Effector memory CD4-positive, alpha-beta T cell (primary cell): ENCODE results near the gene OTX1.
A peak's percentile ranks its signal among the peaks of the same experiment; 100 is the strongest.

ENCODE experiments used
- DNase-seq, 3 donors: peaks; one replicate each; pipeline ENCODE4 v3.0.0-alpha.2; 2020
- H3K27ac ChIP-seq: 2 replicates; pipeline ENCODE4 v1.7.0; 2013; ENCODE audit warnings: mild to moderate bottlenecking, low read length, moderate library complexity; ENCODE audit not compliant: insufficient read depth, poor library complexity, severe bottlenecking
- H3K27me3 ChIP-seq: replicated peaks from 2 replicates; pipeline ENCODE4 v1.7.0; 2013; ENCODE audit warnings: mild to moderate bottlenecking, low read length; ENCODE audit not compliant: insufficient read depth, control insufficient read depth, poor library complexity, severe bottlenecking
- H3K36me3 ChIP-seq: 2 replicates; pipeline ENCODE4 v1.7.0; 2013; ENCODE audit warnings: mild to moderate bottlenecking, low read length, moderate library complexity; ENCODE audit not compliant: control insufficient read depth, insufficient read depth
- H3K4me1 ChIP-seq: 2 replicates; pipeline ENCODE4 v1.7.0; 2013; ENCODE audit warnings: low read length, mild to moderate bottlenecking; ENCODE audit not compliant: control insufficient read depth, insufficient read depth, poor library complexity, severe bottlenecking
- H3K4me3 ChIP-seq: 2 replicates; pipeline ENCODE4 v1.7.0; 2013; ENCODE audit warnings: low read length, low read depth, mild to moderate bottlenecking; ENCODE audit not compliant: insufficient read depth, poor library complexity, severe bottlenecking
- H3K9me3 ChIP-seq: 2 replicates; pipeline ENCODE4 v1.7.0; 2013; ENCODE audit warnings: mild to moderate bottlenecking, low read length, moderate library complexity; ENCODE audit not compliant: control insufficient read depth

The OTX1 gene

DNA sequence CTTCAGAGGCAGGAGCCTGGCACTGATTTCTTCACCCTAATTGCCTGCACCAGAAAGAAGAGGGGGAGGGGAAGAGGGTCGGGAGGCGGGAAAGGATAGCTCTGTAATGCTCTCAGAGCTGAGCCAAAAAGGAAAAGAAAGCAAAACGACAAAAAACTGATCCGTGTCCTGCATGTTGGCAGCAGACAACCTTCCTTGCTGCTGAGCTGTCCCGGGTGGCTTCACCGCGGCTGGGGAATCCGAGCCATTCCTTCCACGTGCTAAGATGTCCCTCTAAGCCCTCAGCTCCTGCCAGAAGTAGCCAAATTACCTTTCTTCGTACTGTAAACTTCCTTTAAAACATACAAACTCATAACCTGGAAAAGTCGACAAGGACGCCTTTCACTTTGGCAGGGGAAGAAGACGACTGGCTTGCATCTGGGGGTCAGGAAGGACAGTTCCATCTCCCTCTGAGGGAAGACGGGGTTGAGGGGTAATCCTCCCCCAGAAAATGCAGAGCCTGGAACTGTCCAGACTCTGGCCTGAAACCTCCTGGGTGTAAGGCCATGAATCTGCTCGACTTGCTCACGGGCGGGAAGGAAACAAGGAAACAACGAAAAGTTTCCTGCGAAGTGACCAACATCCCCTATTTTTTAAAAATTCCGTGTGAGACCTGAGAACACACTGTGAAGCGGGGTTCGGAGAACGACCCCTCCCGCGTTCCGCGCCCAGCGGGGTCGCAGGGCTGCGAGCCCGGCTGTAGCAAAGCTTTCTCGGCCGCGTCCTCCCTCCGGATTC lies 7.7 kb downstream of the OTX1 start:
- Histone ChIP-seq H3K27me3 (peaks cover 69% of the 10 kb centered on the region), H3K4me1 (peaks cover 51% of the 10 kb centered on the region), H3K27ac (no peak overlapping the region), H3K36me3 (no peaks in the 10 kb centered on the region), H3K4me3 (peak overlapping the region; percentile 1), H3K9me3 (no peaks in the 10 kb centered on the region)
- DNase-seq = no peak

DNA sequence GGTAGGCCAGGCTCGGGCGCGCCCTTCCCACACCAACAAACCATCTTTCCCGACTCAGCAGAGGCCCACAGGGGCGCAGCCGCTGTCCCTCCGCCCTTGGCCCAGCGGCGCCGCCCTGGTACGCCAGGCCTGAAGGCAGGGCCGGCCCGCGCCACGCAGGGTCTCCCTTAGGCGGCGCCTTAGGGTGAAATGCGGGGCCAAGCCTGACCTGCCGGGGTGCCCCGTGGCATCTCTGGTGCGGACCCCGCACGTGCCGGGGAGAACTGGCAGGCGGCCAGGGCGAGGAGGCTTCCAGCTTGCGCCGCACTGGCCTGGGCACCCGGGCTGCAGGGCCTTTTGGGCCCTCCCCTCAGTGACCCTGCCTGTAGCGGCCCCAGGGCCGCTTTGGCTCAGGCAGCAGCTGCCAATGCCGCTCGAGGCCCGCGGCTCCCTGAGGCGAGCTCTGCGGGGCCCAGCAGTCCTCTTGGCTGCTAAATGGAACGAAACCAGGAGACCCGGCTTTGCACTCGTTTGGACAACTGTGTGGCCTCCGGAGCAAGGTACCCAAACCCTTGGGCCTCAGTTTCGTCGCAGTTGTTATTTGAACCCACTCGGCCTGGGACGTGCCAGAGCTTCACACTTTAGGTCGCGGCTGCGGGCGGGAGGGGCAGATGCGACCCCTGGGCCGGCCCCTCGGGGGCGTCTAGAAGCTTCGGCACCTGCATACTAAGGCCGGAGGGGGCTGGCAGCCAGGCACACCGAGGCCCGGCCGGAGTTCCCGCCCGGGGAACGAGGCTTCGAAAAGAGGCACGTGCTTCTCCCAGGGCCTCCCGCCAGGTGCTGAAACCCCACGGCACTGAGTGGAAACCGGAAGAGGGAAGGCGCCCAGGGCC lies 8.5 kb downstream of the OTX1 start:
- Histone ChIP-seq H3K9me3 (no peaks in the 10 kb centered on the region), H3K4me3 (peak overlapping the region; percentile 18), H3K27me3 (peaks cover 64% of the 10 kb centered on the region), H3K27ac (no peak overlapping the region), H3K36me3 (no peaks in the 10 kb centered on the region), H3K4me1 (peaks cover 45% of the 10 kb centered on the region)
- no peak for DNase-seq

DNA sequence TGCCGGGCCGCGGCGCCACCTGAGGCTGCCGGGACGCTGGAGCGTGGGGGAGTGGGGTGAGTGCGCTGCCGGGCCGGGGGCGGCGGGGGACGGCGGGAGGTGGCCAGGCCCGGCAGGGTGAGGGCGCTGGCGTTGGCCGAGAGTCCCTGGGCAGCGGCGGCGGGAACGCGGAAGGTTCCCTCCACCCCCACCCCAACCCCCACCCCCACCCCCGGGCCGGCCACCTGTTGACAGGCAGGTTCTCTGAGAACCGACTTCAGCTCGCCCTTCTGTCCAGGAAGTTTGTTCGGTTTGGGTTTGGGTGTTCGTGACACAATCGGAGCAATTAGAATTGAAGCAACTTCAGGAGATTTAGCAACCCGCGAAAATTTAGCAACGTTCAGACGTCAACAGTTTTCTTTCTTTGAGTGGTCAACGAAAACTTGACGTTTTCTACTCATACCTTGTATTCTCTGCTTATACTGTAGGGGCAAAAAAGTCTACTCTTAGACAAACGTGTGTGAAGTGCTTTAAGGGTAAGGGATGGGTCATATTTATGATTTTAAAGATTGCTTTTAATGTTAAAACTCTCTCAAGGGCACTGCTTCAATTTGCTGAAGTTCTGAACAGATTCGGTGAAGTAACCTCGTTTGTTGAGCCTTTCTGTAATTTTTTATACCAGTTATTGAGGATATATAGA lies 9.3 kb downstream of the OTX1 start:
- H3K36me3 ChIP-seq = no peaks in the 10 kb centered on the region
- no peak overlapping the region for H3K4me3 ChIP-seq
- peaks cover 39% of the 10 kb centered on the region for H3K4me1 ChIP-seq
- H3K9me3 ChIP-seq = no peaks in the 10 kb centered on the region
- no peak overlapping the region for H3K27ac ChIP-seq
- no peak for DNase-seq
- H3K27me3 ChIP-seq = peaks cover 57% of the 10 kb centered on the region

DNA sequence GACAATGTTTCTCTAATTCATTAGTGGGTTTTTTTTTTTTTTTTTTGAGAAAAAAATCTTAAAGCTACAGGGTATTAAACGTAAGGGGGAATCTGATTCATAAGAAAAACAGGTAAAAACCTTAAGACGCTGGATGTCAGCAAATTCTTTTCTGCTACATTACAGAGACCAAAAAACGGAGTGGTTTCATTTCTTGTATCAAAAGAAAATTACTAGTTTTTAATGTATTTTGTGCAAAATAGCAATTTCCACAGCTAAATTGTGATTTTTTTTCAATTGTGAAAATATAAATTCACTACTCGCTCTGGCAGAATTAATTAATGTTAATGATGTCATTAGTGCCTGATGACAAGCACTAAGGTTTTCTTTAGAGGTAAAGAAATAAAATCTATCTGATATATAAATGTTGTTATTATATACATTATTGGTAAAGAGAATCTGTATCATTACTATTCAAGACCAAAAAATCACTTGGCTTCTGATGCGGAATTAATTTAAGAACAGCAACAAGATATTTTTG lies 9.9 kb downstream of the OTX1 start:
- no peak for DNase-seq
- no peak overlapping the region for H3K4me3 ChIP-seq

DNA sequence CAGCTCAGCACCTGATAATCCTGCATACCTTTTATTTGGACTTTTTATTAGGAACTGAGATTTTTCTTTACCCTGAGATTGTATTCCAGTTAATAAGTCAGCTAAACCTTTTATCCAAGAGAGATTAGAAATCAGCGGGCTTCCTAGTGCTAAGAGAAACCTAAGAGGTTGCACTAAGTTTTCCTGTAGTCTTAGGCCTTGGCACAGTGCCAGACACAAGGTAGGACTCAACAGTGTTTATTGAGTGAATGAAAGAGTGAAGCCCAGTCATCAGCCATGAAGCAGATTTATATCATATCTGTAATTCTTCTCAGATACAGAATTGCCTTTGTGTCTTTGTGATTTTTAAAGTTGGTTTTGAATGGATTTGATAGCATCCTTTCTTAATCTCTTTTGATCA lies 13.6 kb downstream of the OTX1 start:
- peaks cover 4% of the 10 kb centered on the region for H3K4me1 ChIP-seq
- DNase-seq = no peak
- peaks cover 25% of the 10 kb centered on the region for H3K27me3 ChIP-seq

More for the DNA sequence above, 9.9 kb downstream of the OTX1 start:
- Histone ChIP-seq H3K9me3 (no peaks in the 10 kb centered on the region), H3K36me3 (no peaks in the 10 kb centered on the region), H3K27me3 (peaks cover 51% of the 10 kb centered on the region), H3K27ac (no peak overlapping the region), H3K4me1 (peaks cover 34% of the 10 kb centered on the region)

DNA sequence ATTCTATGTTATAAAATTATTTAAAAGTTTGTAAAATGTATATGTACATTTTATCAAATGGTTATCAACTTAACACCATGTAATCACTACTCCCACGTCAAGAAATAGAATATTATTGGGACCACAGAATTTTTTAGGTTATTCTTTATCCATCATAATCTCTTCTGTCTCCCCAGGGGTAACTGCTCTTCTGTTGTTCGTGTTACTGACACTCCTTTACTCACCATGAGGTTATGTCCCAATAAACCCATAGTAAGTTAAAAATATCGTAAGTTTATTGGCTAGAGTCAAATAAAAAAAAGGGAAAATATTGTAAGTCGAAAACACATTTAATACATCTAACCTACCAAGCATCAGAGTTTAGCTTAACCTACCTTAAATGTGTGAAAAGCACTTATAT lies 14.0 kb downstream of the OTX1 start:
- no peak for DNase-seq
- Histone ChIP-seq H3K4me1 (no peaks in the 10 kb centered on the region), H3K27ac (no peak overlapping the region), H3K36me3 (no peaks in the 10 kb centered on the region), H3K27me3 (peaks cover 20% of the 10 kb centered on the region), H3K4me3 (no peak overlapping the region), H3K9me3 (no peaks in the 10 kb centered on the region)

More for the DNA sequence above, 13.6 kb downstream of the OTX1 start:
- Histone ChIP-seq H3K27ac (no peak overlapping the region), H3K36me3 (no peaks in the 10 kb centered on the region), H3K4me3 (no peak overlapping the region), H3K9me3 (no peaks in the 10 kb centered on the region)

DNA sequence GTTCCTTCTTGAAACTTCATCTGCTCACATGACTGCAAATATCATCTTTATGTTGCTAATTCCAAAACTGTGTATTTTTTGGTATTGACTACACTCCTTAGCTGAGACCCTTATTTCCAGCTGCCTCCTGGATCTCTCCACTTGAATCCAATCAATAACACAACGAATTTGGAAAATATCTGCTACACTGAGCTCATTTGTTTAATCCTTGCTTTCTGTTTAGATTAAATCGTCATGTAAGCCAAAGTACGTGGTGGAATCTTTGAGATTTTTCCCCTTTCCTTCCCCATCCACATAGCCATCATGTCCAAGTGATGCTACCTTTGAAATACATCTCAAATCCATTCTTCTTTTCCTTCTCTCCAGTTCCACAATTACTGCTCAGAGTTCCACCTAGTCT lies 15.6 kb downstream of the OTX1 start:
- Histone ChIP-seq H3K4me3 (no peak overlapping the region), H3K9me3 (no peaks in the 10 kb centered on the region), H3K27me3 (peaks cover 15% of the 10 kb centered on the region), H3K27ac (no peak overlapping the region), H3K4me1 (no peaks in the 10 kb centered on the region), H3K36me3 (no peaks in the 10 kb centered on the region)
- no peak for DNase-seq

DNA sequence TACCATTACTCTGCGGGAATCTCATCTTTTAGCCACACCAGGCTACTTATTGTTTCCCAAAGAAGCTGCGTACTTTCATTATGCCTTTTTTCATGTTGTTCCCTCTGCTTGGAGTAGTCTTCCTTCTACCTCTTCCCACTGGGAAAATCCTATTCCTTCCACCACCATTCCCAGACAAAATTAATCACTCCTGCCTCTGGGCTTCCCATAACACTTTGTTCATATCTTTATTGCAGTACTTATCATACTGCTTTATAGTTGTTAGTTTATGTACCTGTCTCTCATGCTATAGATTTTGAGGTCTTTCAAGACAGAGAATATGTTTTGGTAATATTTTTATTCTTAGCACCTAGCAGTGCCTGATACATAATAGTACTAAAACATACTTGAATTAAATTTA lies 16.2 kb downstream of the OTX1 start:
- no peak for DNase-seq
- no peaks in the 10 kb centered on the region for H3K9me3 ChIP-seq
- H3K27ac ChIP-seq = no peak overlapping the region
- no peak overlapping the region for H3K4me3 ChIP-seq
- H3K27me3 ChIP-seq = peaks cover 9% of the 10 kb centered on the region
- no peaks in the 10 kb centered on the region for H3K4me1 ChIP-seq
- H3K36me3 ChIP-seq = no peaks in the 10 kb centered on the region

DNA sequence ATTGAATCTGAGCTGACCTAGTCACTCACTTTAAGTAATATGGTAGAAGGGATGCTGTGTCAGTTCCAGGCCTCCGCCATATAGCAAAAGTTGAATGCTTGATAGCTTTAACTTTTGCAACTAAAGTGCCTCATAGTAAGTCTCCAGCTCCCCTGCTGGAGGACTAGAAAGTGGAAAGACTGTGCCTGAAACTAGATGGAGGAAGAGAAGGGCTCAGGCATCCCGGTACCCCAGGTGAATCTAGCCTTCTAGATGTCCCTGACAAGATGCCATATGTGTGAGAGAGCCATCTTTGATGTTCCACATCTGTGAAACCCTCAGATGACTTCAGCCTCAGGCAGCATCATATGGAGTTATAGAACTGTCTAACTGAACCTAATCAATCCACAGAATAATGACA lies 21.0 kb downstream of the OTX1 start:
- no peaks in the 10 kb centered on the region for H3K27me3 ChIP-seq

More for the DNA sequence above, 21.0 kb downstream of the OTX1 start:
- no peaks in the 10 kb centered on the region for H3K36me3 ChIP-seq
- no peak for DNase-seq
- H3K4me1 ChIP-seq = no peaks in the 10 kb centered on the region
- no peak overlapping the region for H3K4me3 ChIP-seq
- no peaks in the 10 kb centered on the region for H3K9me3 ChIP-seq
- no peak overlapping the region for H3K27ac ChIP-seq
